HG02678 (cell line): ENCODE results near the gene ZNF426.
"Not testable (repeated sequence)": the region's sequence is repeated elsewhere in the genome, so short reads cannot be mapped to it uniquely, and the experiment has no call there.

Source experiments
- ATAC-seq: cut with Tn5 transposase; IDR thresholded peaks from one replicate; pipeline ENCODE4 v1.9.1; 2021; ENCODE audit warnings: mild to moderate bottlenecking, moderate library complexity; ENCODE audit not compliant: unreplicated experiment

ZNF426 gene

GRCh38 chr19:9538183-9539058 is at the start of gene ZNF426:
Gene ZNF426, minus strand, starts transcription at chr19:9538645. Its CDS starts 2,413 bp downstream, at chr19:9536232.
- peak; percentile 57 for ATAC-seq

- no peak for ATAC-seq
Measured at GRCh38 chr19:9586764-9587163, 48.3 kb upstream of the ZNF426 start.

GRCh38 chr19:9584073-9584833 is 45.8 kb upstream of the ZNF426 start, which contains the start of gene ZNF121:
Gene ZNF121, minus strand, starts transcription at chr19:9584504. Its CDS starts 16,407 bp downstream, at chr19:9568097.
- ATAC-seq = peak; percentile 94

- not testable (repeated sequence) for ATAC-seq
Measured at GRCh38 chr19:9582081-9582725, 43.8 kb upstream of the ZNF426 start.

GRCh38 chr19:9580728-9581127 is 42.3 kb upstream of the ZNF426 start:
- no peak for ATAC-seq

- no peak for ATAC-seq
Measured at GRCh38 chr19:9570255-9570654, 31.8 kb upstream of the ZNF426 start.

- ATAC-seq = no peak
Measured at GRCh38 chr19:9566729-9567128, 28.3 kb upstream of the ZNF426 start.

GRCh38 chr19:9565900-9566705 is 27.7 kb upstream of the ZNF426 start:
- ATAC-seq = no peak

GRCh38 chr19:9552536-9553274 is 14.3 kb upstream of the ZNF426 start:
- ATAC-seq = no peak

GRCh38 chr19:9547870-9548269 is 9.4 kb upstream of the ZNF426 start:
- ATAC-seq = no peak

GRCh38 chr19:9541281-9541680 is 2.8 kb upstream of the ZNF426 start:
- not testable (repeated sequence) for ATAC-seq

GRCh38 chr19:9539921-9540320 is 1.5 kb upstream of the ZNF426 start:
- not testable (repeated sequence) for ATAC-seq

- ATAC-seq = not testable (repeated sequence)
Measured at GRCh38 chr19:9539201-9539600, 756 bp upstream of the ZNF426 start.

GRCh38 chr19:9535934-9536333 is 2.5 kb downstream of the ZNF426 start:
- no peak for ATAC-seq

GRCh38 chr19:9531933-9532332 is 6.5 kb downstream of the ZNF426 start:
- ATAC-seq = no peak

GRCh38 chr19:9528757-9529336 is 9.6 kb downstream of the ZNF426 start:
- no peak for ATAC-seq

- ATAC-seq = no peak
Measured at GRCh38 chr19:9523885-9524474, 14.5 kb downstream of the ZNF426 start.

GRCh38 chr19:9507285-9507684 is 31.2 kb downstream of the ZNF426 start:
- no peak for ATAC-seq

GRCh38 chr19:9500796-9501195 is 37.6 kb downstream of the ZNF426 start:
- ATAC-seq = no peak
